Testis (tissue), 3 donors: ENCODE measurements around the gene ASB6. TPM values are rescaled to one million over a fixed set of nuclear protein-coding genes. Genes with fewer than 3 reads are reported as not detected.

Experiments
- DNase-seq: peaks from one replicate; pipeline ENCODE4 v3.0.0-alpha.2; 2019
- H3K27ac ChIP-seq, 2 donors: fragments of 200-600 bp; sonication (generic); one replicate each; pipeline ENCODE4 v1.5.1; 2019
- H3K27me3 ChIP-seq: fragments of 200-600 bp; sonication (generic); one replicate; pipeline ENCODE4 v1.5.1; 2019
- H3K36me3 ChIP-seq: fragments of 200-600 bp; sonication (generic); one replicate; pipeline ENCODE4 v1.5.1; 2017; ENCODE audit warnings: low read depth; ENCODE audit errors: missing control alignments
- H3K4me1 ChIP-seq: fragments of 200-600 bp; sonication (generic); one replicate; pipeline ENCODE4 v1.5.1; 2019
- H3K4me3 ChIP-seq, 2 donors: fragments of 200-600 bp; sonication (generic); one replicate each; pipeline ENCODE4 v1.5.1; 2017 to 2019
- H3K9me3 ChIP-seq: fragments of 200-600 bp; sonication (generic); one replicate; pipeline ENCODE4 v1.5.1; 2017
- POLR2A ChIP-seq: fragments of 450-650 bp; IDR thresholded peaks from one replicate; pipeline ENCODE4 v1.6.1; 2017; ENCODE audit warnings: antibody characterized with exemption, mild to moderate bottlenecking, moderate library complexity
- WGBS, 2 donors: methylation state at CpG; one replicate each; pipeline ENCODE4 v1.1.5; 2018; 5-methylcytosine and 5-hydroxymethylcytosine counted together
- intact Hi-C: fragments of 100-400 bp; cut with DNase I; formaldehyde crosslinking; loops from one replicate; pipeline ENCODE4 v1.15.1; 2023; ENCODE audit warnings: low total_unique reads
- polyA plus RNA-seq: library from polyadenylated mRNA; stranded (reverse); fragments of 350-450 nt; fragmentation: Illumina TruSeq; extraction: RNeasy Lipid Tissue Mini Kit (QIAGEN cat#74804); gene quantifications from one replicate; pipeline ENCODE4 v1.2.3, GENCODE V29; 2014; ENCODE audit warnings: low read depth, low replicate concordance; ENCODE audit not compliant: insufficient read depth
- total RNA-seq, 2 donors: library from RNA; depleted of rRNA; stranded (reverse); fragments of >200 nt; gene quantifications; one replicate each; pipeline ENCODE4 v1.2.3, GENCODE V29; 2016
- TF ChIP-seq, protein P1 (sequence below), 3 experiments: fragments of 450-650 bp in 2 of 3; fragments of 200-600 bp in 1 of 3; sonication (generic) in 1 of 3; IDR thresholded peaks; one replicate each; pipeline ENCODE4 v1.5.1; 2016 to 2019; ENCODE audit warnings: antibody characterized with exemption in 3 of 3, mild to moderate bottlenecking in 2 of 3, moderate library complexity in 1 of 3

Gene ASB6
- total and polyA plus RNA-seq, 3 donors from 2014 or later: 21.4 to 61.7 (median 51.2) TPM

DNA sequence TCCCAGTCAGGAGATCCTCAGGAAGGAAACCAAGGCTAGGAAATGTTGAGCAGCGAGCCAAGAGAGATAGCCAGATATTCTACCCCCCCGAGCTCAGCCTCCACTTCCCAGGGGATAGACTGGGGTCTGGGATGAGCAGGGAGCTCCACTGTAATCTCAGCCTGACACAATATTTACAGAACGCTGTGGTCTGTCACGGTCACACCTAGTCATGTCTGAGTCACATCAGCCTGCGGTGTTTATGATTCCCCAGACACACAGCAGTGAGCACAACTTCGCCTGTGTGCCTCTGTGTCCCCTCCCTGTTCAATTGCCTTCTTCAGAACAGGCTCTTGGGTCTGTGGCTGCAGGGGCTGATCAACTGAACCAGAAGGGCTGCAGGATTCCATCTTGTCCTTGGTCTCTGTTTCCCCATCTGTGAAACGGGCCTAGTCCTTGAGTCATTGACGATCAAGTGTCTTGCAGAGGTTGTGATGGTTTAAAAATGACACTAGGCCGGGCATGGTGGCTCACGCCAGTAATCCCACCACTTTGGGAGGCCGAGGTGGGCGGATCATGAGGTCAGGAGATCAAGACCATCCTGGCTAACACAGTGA, 14.9 kb upstream of the ASB6 start:
- no peak overlapping the region for H3K4me3 ChIP-seq
- H3K27me3 ChIP-seq: no peaks in the 10 kb centered on the region
- intact Hi-C loops: no loop called here
- no peaks in the 10 kb centered on the region for H3K9me3 ChIP-seq
- WGBS, 2 donors: 87 to 95% methylated on average over 6 to 12 of the region's 12 CpGs
- DNase-seq: no peak
- H3K27ac ChIP-seq: no peak overlapping the region
- H3K36me3 ChIP-seq: no peaks in the 10 kb centered on the region
- peaks cover 11% of the 10 kb centered on the region for H3K4me1 ChIP-seq
- TF ChIP-seq POLR2A: no peak
- TF ChIP-seq, protein P1, sequence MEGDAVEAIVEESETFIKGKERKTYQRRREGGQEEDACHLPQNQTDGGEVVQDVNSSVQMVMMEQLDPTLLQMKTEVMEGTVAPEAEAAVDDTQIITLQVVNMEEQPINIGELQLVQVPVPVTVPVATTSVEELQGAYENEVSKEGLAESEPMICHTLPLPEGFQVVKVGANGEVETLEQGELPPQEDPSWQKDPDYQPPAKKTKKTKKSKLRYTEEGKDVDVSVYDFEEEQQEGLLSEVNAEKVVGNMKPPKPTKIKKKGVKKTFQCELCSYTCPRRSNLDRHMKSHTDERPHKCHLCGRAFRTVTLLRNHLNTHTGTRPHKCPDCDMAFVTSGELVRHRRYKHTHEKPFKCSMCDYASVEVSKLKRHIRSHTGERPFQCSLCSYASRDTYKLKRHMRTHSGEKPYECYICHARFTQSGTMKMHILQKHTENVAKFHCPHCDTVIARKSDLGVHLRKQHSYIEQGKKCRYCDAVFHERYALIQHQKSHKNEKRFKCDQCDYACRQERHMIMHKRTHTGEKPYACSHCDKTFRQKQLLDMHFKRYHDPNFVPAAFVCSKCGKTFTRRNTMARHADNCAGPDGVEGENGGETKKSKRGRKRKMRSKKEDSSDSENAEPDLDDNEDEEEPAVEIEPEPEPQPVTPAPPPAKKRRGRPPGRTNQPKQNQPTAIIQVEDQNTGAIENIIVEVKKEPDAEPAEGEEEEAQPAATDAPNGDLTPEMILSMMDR (IDR thresholded peaks at IDR 0.05): no peak

DNA sequence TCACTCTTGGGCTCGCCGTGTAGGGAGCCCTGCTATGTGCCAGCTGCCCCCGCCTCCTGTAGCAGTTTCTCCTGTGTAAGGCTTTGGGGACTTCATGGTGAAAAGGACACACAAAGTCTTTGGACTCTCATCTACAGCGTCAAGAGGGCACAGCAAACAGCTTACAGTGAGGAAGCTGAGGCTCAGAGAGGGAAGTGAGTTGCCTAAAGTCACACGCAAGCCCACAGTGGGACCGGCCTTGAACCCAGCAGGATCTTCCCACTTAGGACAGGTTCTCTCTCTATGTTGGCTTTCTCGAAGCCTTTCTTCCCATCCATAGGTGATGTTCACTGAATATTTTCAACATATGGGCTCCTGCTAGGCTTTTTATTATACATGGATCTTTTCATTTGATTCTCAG, 13.7 kb upstream of the ASB6 start:
- H3K27me3 ChIP-seq: no peaks in the 10 kb centered on the region
- no peaks in the 10 kb centered on the region for H3K9me3 ChIP-seq
- no peak overlapping the region for H3K4me3 ChIP-seq
- 87 to 88% methylated on average over 4 to 7 of the region's 7 CpGs for WGBS, 2 donors
- peaks cover 11% of the 10 kb centered on the region for H3K4me1 ChIP-seq
- TF ChIP-seq POLR2A: no peak
- TF ChIP-seq, protein P1 (IDR thresholded peaks at IDR 0.05): no peak
- no peak for DNase-seq
- intact Hi-C loops: no loop called here
- no peak overlapping the region for H3K27ac ChIP-seq
- H3K36me3 ChIP-seq: no peaks in the 10 kb centered on the region

- WGBS, 2 donors: 75 to 76% methylated on average over 6 to 7 of the region's 7 CpGs
- H3K4me3 ChIP-seq: no peak overlapping the region
- no peaks in the 10 kb centered on the region for H3K9me3 ChIP-seq
- intact Hi-C loops: no loop called here
- no peaks in the 10 kb centered on the region for H3K27me3 ChIP-seq
- DNase-seq: no peak
- H3K36me3 ChIP-seq: no peaks in the 10 kb centered on the region
- no peak for TF ChIP-seq POLR2A
- TF ChIP-seq, protein P1 (IDR thresholded peaks at IDR 0.05): no peak
- H3K27ac ChIP-seq: no peak overlapping the region
- H3K4me1 ChIP-seq: peaks cover 11% of the 10 kb centered on the region
Observed at GRCh38 chr9:129655154-129655553, 13.2 kb upstream of the ASB6 start.

GRCh38 chr9:129654554-129655040, 12.6 kb upstream of the ASB6 start:
- peaks cover 11% of the 10 kb centered on the region for H3K4me1 ChIP-seq
- H3K27me3 ChIP-seq: no peaks in the 10 kb centered on the region
- H3K4me3 ChIP-seq: no peak overlapping the region
- DNase-seq: no peak
- H3K27ac ChIP-seq: peak overlapping the region; percentile 43 to 65
- H3K9me3 ChIP-seq: no peaks in the 10 kb centered on the region
- no peaks in the 10 kb centered on the region for H3K36me3 ChIP-seq
- TF ChIP-seq POLR2A: no peak
- TF ChIP-seq, protein P1 (IDR thresholded peaks at IDR 0.05): no peak
- WGBS, 2 donors: 41 to 43% methylated on average over 12 to 20 of the region's 20 CpGs
- intact Hi-C loops: no loop called here
